Measurements from ENCODE around the gene RPL18. TPM values are rescaled to one million over a fixed set of nuclear protein-coding genes. Genes with fewer than 3 reads are reported as not detected.
A peak's percentile ranks its signal among the peaks of the same experiment; 100 is the strongest.

Gene RPL18
- total RNA-seq, 2 donors from 2014 or later, result 1,120 to 1,389 TPM

GRCh38 chr19:48629297-48629598 is 10.3 kb upstream of the RPL18 start:
- Histone ChIP-seq H3K27ac (peak overlapping the region in 1 of 2 donors; percentile 86), H3K9me3 (no peaks in the 10 kb centered on the region), H3K27me3 (replicated peaks; ENCODE audit: insufficient read depth) (no peaks in the 10 kb centered on the region), H3K36me3 (peaks cover 3% of the 10 kb centered on the region), H3K4me3 (no peak overlapping the region), H3K4me1 (ENCODE audit: control insufficient read depth in 1 of 2, low read depth in 2 of 2) (peaks cover 37 to 57% of the 10 kb centered on the region in 2 donors)
- DNase-seq (ENCODE audit: low spot score) (no peak), ATAC-seq (ENCODE audit: insufficient number of reproducible peaks, low FRiP score, low read depth) (no peak)
- no peak for TF ChIP-seq CTCF (IDR thresholded peaks at IDR 0.05)

GRCh38 chr19:48628486-48629296 is 9.7 kb upstream of the RPL18 start:
- H3K27me3 ChIP-seq (replicated peaks; ENCODE audit: insufficient read depth), result no peaks in the 10 kb centered on the region
- no peak for TF ChIP-seq CTCF (IDR thresholded peaks at IDR 0.05)
- no peak overlapping the region for H3K27ac ChIP-seq
- H3K9me3 ChIP-seq, result no peaks in the 10 kb centered on the region
- no peak for ATAC-seq (ENCODE audit: insufficient number of reproducible peaks, low FRiP score, low read depth)
- DNase-seq (ENCODE audit: low spot score), result no peak
- no peak overlapping the region for H3K4me3 ChIP-seq
- H3K36me3 ChIP-seq, result peaks cover 3% of the 10 kb centered on the region
- H3K4me1 ChIP-seq (ENCODE audit: control insufficient read depth in 1 of 2, low read depth in 2 of 2), result peaks cover 32 to 53% of the 10 kb centered on the region in 2 donors

GRCh38 chr19:48627865-48628314 is 8.9 kb upstream of the RPL18 start:
- H3K27me3 ChIP-seq (replicated peaks; ENCODE audit: insufficient read depth), result no peaks in the 10 kb centered on the region
- H3K9me3 ChIP-seq, result no peaks in the 10 kb centered on the region
- H3K36me3 ChIP-seq, result peaks cover 3% of the 10 kb centered on the region
- no peak overlapping the region for H3K27ac ChIP-seq
- ATAC-seq (ENCODE audit: insufficient number of reproducible peaks, low FRiP score, low read depth), result no peak
- H3K4me3 ChIP-seq, result no peak overlapping the region
- TF ChIP-seq CTCF (IDR thresholded peaks at IDR 0.05), result no peak
- H3K4me1 ChIP-seq (ENCODE audit: control insufficient read depth in 1 of 2, low read depth in 2 of 2), result peaks cover 35 to 53% of the 10 kb centered on the region in 2 donors
- no peak for DNase-seq (ENCODE audit: low spot score)

GRCh38 chr19:48627201-48627864 is 8.4 kb upstream of the RPL18 start:
- Histone ChIP-seq H3K27ac (no peak overlapping the region), H3K9me3 (no peaks in the 10 kb centered on the region), H3K4me1 (ENCODE audit: control insufficient read depth in 1 of 2, low read depth in 2 of 2) (peaks cover 36 to 55% of the 10 kb centered on the region in 2 donors), H3K36me3 (peaks cover 3% of the 10 kb centered on the region), H3K4me3 (no peak overlapping the region), H3K27me3 (replicated peaks; ENCODE audit: insufficient read depth) (no peaks in the 10 kb centered on the region)
- no peak for ATAC-seq (ENCODE audit: insufficient number of reproducible peaks, low FRiP score, low read depth)
- TF ChIP-seq CTCF (IDR thresholded peaks at IDR 0.05), result no peak
- DNase-seq (ENCODE audit: low spot score), result no peak

GRCh38 chr19:48625891-48626327 is 6.9 kb upstream of the RPL18 start:
- no peaks in the 10 kb centered on the region for H3K9me3 ChIP-seq
- no peak for DNase-seq (ENCODE audit: low spot score)
- TF ChIP-seq CTCF (IDR thresholded peaks at IDR 0.05), result no peak
- H3K4me1 ChIP-seq (ENCODE audit: control insufficient read depth in 1 of 2, low read depth in 2 of 2), result peaks cover 30 to 42% of the 10 kb centered on the region in 2 donors
- H3K27ac ChIP-seq, result no peak overlapping the region
- H3K27me3 ChIP-seq (replicated peaks; ENCODE audit: insufficient read depth), result no peaks in the 10 kb centered on the region
- ATAC-seq (ENCODE audit: insufficient number of reproducible peaks, low FRiP score, low read depth), result no peak
- H3K36me3 ChIP-seq, result peaks cover 3% of the 10 kb centered on the region
- H3K4me3 ChIP-seq, result no peak overlapping the region

Data from thoracic aorta (tissue), 2 donors.